Measurements from ENCODE around the gene SPOCK3.
"Not testable (repeated sequence)": the region's sequence is repeated elsewhere in the genome, so short reads cannot be mapped to it uniquely, and the experiment has no call there.

The SPOCK3 gene

GRCh38 chr4:166924424-166924823, 309.9 kb downstream of the SPOCK3 start:
- DNase-seq, result no peak

GRCh38 chr4:166913926-166914325, 320.4 kb downstream of the SPOCK3 start:
- DNase-seq, result no peak

GRCh38 chr4:166903408-166903807, 330.9 kb downstream of the SPOCK3 start:
- DNase-seq, result no peak

GRCh38 chr4:166902941-166903340, 331.4 kb downstream of the SPOCK3 start:
- DNase-seq, result no peak

GRCh38 chr4:166896254-166896653, 338.0 kb downstream of the SPOCK3 start:
- no peak for DNase-seq

GRCh38 chr4:166895771-166896170, 338.5 kb downstream of the SPOCK3 start:
- DNase-seq, result no peak

GRCh38 chr4:166887457-166887856, 346.8 kb downstream of the SPOCK3 start:
- no peak for DNase-seq

- DNase-seq, result no peak
These were observed 347.6 kb downstream of the SPOCK3 start for GRCh38 chr4:166886718-166887117.

- DNase-seq, result no peak
These were observed 352.1 kb downstream of the SPOCK3 start for GRCh38 chr4:166882221-166882620.

- no peak for DNase-seq
These were observed 358.5 kb downstream of the SPOCK3 start for GRCh38 chr4:166875821-166876220.

GRCh38 chr4:166862032-166862431, 372.3 kb downstream of the SPOCK3 start:
- DNase-seq, result no peak

- not testable (repeated sequence) for DNase-seq
These were observed 383.9 kb downstream of the SPOCK3 start for GRCh38 chr4:166850398-166850797.

GRCh38 chr4:166846939-166847338, 387.4 kb downstream of the SPOCK3 start:
- DNase-seq, result no peak

- no peak for DNase-seq
These were observed 391.5 kb downstream of the SPOCK3 start for GRCh38 chr4:166842795-166843261.

- DNase-seq, result no peak
These were observed 394.6 kb downstream of the SPOCK3 start for GRCh38 chr4:166839615-166840251.

GRCh38 chr4:166838975-166839614, 395.2 kb downstream of the SPOCK3 start:
- DNase-seq, result no peak

GRCh38 chr4:166836865-166837264, 397.4 kb downstream of the SPOCK3 start:
- no peak for DNase-seq

GRCh38 chr4:166827629-166828028, 406.7 kb downstream of the SPOCK3 start:
- DNase-seq, result no peak

GRCh38 chr4:166827167-166827566, 407.1 kb downstream of the SPOCK3 start:
- no peak for DNase-seq

GRCh38 chr4:166823848-166824247, 410.4 kb downstream of the SPOCK3 start:
- no peak for DNase-seq

- DNase-seq, result no peak
These were observed 411.2 kb downstream of the SPOCK3 start for GRCh38 chr4:166823126-166823525.

- no peak for DNase-seq
These were observed 411.9 kb downstream of the SPOCK3 start for GRCh38 chr4:166822386-166822785.

- DNase-seq, result no peak
These were observed 417.4 kb downstream of the SPOCK3 start for GRCh38 chr4:166816890-166817289.

GRCh38 chr4:166808380-166808779, 425.9 kb downstream of the SPOCK3 start:
- no peak for DNase-seq

GRCh38 chr4:166802346-166802745, 431.9 kb downstream of the SPOCK3 start:
- no peak for DNase-seq
